RWPE1 (cell line): ENCODE measurements around the gene LIX1L.

Experiments
- CTCF ChIA-PET: fragments of 350-600 bp; sonication (Branson Sonifier 250); formaldehyde crosslinking; extraction: SDS; loops from one replicate; lab custom pipeline; 2021; lab: Yijun Ruan, JAX
- POLR2A ChIA-PET: fragments of 400-600 bp; formaldehyde crosslinking; extraction: SDS; loops from one replicate; lab custom pipeline; 2020; ENCODE audit warnings: antibody characterized with exemption; ENCODE audit not compliant: low non-redundant PET; lab: Yijun Ruan, JAX
- DNase-seq: peaks from one replicate; pipeline ENCODE4 v3.0.0; 2012; ENCODE audit warnings: low spot score
- H3K27ac ChIP-seq: fragments of 450-650 bp; 2 replicates; pipeline ENCODE4 v1.5.1; 2017
- CTCF ChIP-seq: fragments of 450-650 bp; conservative IDR thresholded peaks from 2 replicates; pipeline ENCODE4 v1.5.1; 2017; ENCODE audit warnings: low read depth, mild to moderate bottlenecking

The LIX1L gene

GRCh38 chr1:145987926-145988325 lies 30.1 kb upstream of the LIX1L start:
- POLR2A ChIA-PET: no interaction called here
- DNase-seq: no peak
- H3K27ac ChIP-seq: peak overlapping the region; percentile 44
- CTCF ChIA-PET: interaction anchor here (0.9 to 3.8 kb wide), 2 partner anchors 10 to 20 kb away, joined by 3 to 13 read pairs; no protein-coding TSS in a partner anchor
- TF ChIP-seq CTCF: no peak

GRCh38 chr1:145986551-145986950 lies 28.7 kb upstream of the LIX1L start:
- no peak for TF ChIP-seq CTCF
- ChIA-PET POLR2A (no interaction called here), CTCF (no interaction called here)
- no peak for DNase-seq
- peak overlapping the region; percentile 36; the same call in 1 of the 2 replicates for H3K27ac ChIP-seq

GRCh38 chr1:145985502-145986439 lies 28.0 kb upstream of the LIX1L start:
- CTCF ChIA-PET: interaction anchor here (1.2 kb wide), 1 partner anchor 22 kb away, joined by 8 read pairs; no protein-coding TSS in a partner anchor
- peak overlapping the region; percentile 76 for H3K27ac ChIP-seq
- POLR2A ChIA-PET: no interaction called here
- no peak for DNase-seq
- TF ChIP-seq CTCF: no peak

- TF ChIP-seq CTCF: no peak
- peak overlapping the region; percentile 76 for H3K27ac ChIP-seq
- CTCF ChIA-PET: interaction anchor here (1.2 kb wide), 1 partner anchor 22 kb away, joined by 8 read pairs; no protein-coding TSS in a partner anchor
- POLR2A ChIA-PET: no interaction called here
- no peak for DNase-seq
Observed at GRCh38 chr1:145985129-145985501, 27.3 kb upstream of the LIX1L start.

GRCh38 chr1:145983960-145984830 lies 26.4 kb upstream of the LIX1L start:
- CTCF ChIA-PET: interaction anchor here (0.5 kb wide), 1 partner anchor 22 kb away, joined by 3 read pairs; no protein-coding TSS in a partner anchor
- no peak overlapping the region for H3K27ac ChIP-seq
- TF ChIP-seq CTCF: no peak
- POLR2A ChIA-PET: no interaction called here
- no peak for DNase-seq

GRCh38 chr1:145983206-145983675 lies 25.4 kb upstream of the LIX1L start:
- no peak for DNase-seq
- no peak overlapping the region for H3K27ac ChIP-seq
- CTCF ChIA-PET: no interaction called here
- POLR2A ChIA-PET: no interaction called here
- no peak for TF ChIP-seq CTCF
